HUES64 (cell line): ENCODE measurements around the gene PIK3CG.
"Not testable (repeated sequence)": the region's sequence is repeated elsewhere in the genome, so short reads cannot be mapped to it uniquely, and the experiment has no call there.

Experiments used
- H3K27ac ChIP-seq: 2 replicates; pipeline ENCODE4 v1.7.0; 2013; ENCODE audit warnings: low read depth, low read length, inconsistent platforms
- H3K27me3 ChIP-seq: 2 replicates; pipeline ENCODE4 v1.6.1; 2013; ENCODE audit warnings: mild to moderate bottlenecking, low read length; ENCODE audit not compliant: insufficient read depth
- H3K36me3 ChIP-seq: 2 replicates; pipeline ENCODE4 v1.6.1; 2013; ENCODE audit warnings: mild to moderate bottlenecking, low read length; ENCODE audit not compliant: insufficient read depth
- H3K4me1 ChIP-seq: 2 replicates; pipeline ENCODE4 v1.6.1; 2013; ENCODE audit warnings: mild to moderate bottlenecking, low read length, moderate library complexity; ENCODE audit not compliant: insufficient read depth
- H3K4me3 ChIP-seq: 2 replicates; pipeline ENCODE4 v1.5.1; 2013; ENCODE audit warnings: mild to moderate bottlenecking, low read length, moderate library complexity
- H3K9ac ChIP-seq: 2 replicates; pipeline ENCODE4 v1.6.1; 2013; ENCODE audit warnings: mild to moderate bottlenecking, low read depth, low read length
- H3K9me3 ChIP-seq: 2 replicates; pipeline ENCODE4 v1.6.1; 2013; ENCODE audit warnings: low read depth, low read length; ENCODE audit not compliant: insufficient read depth
- WGBS: fragments of 150-250, 120-280 bp; methylation state at CpG from one replicate; pipeline ENCODE4 v1.1.7; 2013; ENCODE audit warnings: missing lambda C conversion rate; 5-methylcytosine and 5-hydroxymethylcytosine counted together

PIK3CG gene

GRCh38 chr7:106915873-106916272, 50.8 kb downstream of the PIK3CG start:
- Histone ChIP-seq H3K4me3 (no peak overlapping the region), H3K4me1 (no peaks in the 10 kb centered on the region), H3K9me3 (no peaks in the 10 kb centered on the region), H3K27me3 (no peaks in the 10 kb centered on the region), H3K36me3 (no peaks in the 10 kb centered on the region), H3K27ac (no peak overlapping the region), H3K9ac (no peak overlapping the region)
- WGBS: 90% methylated on average over 4 of the region's 4 CpGs

- WGBS: 87% methylated on average over 1 of the region's 1 CpG
- H3K36me3 ChIP-seq: no peaks in the 10 kb centered on the region
- H3K9me3 ChIP-seq: no peaks in the 10 kb centered on the region
- H3K27me3 ChIP-seq: no peaks in the 10 kb centered on the region
- H3K4me1 ChIP-seq: no peaks in the 10 kb centered on the region
- no peak overlapping the region for H3K9ac ChIP-seq
- H3K27ac ChIP-seq: no peak overlapping the region
- H3K4me3 ChIP-seq: no peak overlapping the region
These were observed 51.6 kb downstream of the PIK3CG start for GRCh38 chr7:106916679-106917078.

GRCh38 chr7:106918991-106919390, 53.9 kb downstream of the PIK3CG start:
- WGBS: 91% methylated on average over 3 of the region's 3 CpGs
- no peak overlapping the region for H3K27ac ChIP-seq

GRCh38 chr7:106924468-106924867, 59.4 kb downstream of the PIK3CG start:
- not testable (repeated sequence) for H3K27ac ChIP-seq, H3K9me3 ChIP-seq, H3K27me3 ChIP-seq, H3K4me3 ChIP-seq, H3K36me3 ChIP-seq, H3K9ac ChIP-seq, H3K4me1 ChIP-seq
- WGBS: 90% methylated on average over 1 of the region's 2 CpGs

More at GRCh38 chr7:106918991-106919390, 53.9 kb downstream of the PIK3CG start:
- no peaks in the 10 kb centered on the region for H3K4me1 ChIP-seq
- no peak overlapping the region for H3K9ac ChIP-seq
- H3K27me3 ChIP-seq: no peaks in the 10 kb centered on the region
- H3K9me3 ChIP-seq: no peaks in the 10 kb centered on the region
- no peaks in the 10 kb centered on the region for H3K36me3 ChIP-seq
- no peak overlapping the region for H3K4me3 ChIP-seq

GRCh38 chr7:106926892-106927291, 61.8 kb downstream of the PIK3CG start:
- Histone ChIP-seq H3K4me3 (no peak overlapping the region), H3K27ac (no peak overlapping the region), H3K9me3 (no peaks in the 10 kb centered on the region), H3K27me3 (no peaks in the 10 kb centered on the region), H3K4me1 (no peaks in the 10 kb centered on the region), H3K9ac (no peak overlapping the region), H3K36me3 (no peaks in the 10 kb centered on the region)
- WGBS: 89% methylated on average over 4 of the region's 4 CpGs

GRCh38 chr7:106927536-106927935, 62.5 kb downstream of the PIK3CG start:
- no peak overlapping the region for H3K27ac ChIP-seq
- WGBS: 84% methylated on average over 2 of the region's 2 CpGs

GRCh38 chr7:106929616-106930015, 64.5 kb downstream of the PIK3CG start:
- not testable (repeated sequence) for H3K4me3 ChIP-seq, H3K27me3 ChIP-seq, H3K27ac ChIP-seq, H3K9ac ChIP-seq, H3K36me3 ChIP-seq, H3K4me1 ChIP-seq, H3K9me3 ChIP-seq
- WGBS: 84% methylated on average over 1 of the region's 2 CpGs

More at GRCh38 chr7:106927536-106927935, 62.5 kb downstream of the PIK3CG start:
- Histone ChIP-seq H3K4me3 (no peak overlapping the region), H3K4me1 (no peaks in the 10 kb centered on the region), H3K9ac (no peak overlapping the region), H3K27me3 (no peaks in the 10 kb centered on the region), H3K36me3 (no peaks in the 10 kb centered on the region), H3K9me3 (no peaks in the 10 kb centered on the region)

- no peak overlapping the region for H3K27ac ChIP-seq
- no peaks in the 10 kb centered on the region for H3K27me3 ChIP-seq
- H3K9ac ChIP-seq: no peak overlapping the region
- no peaks in the 10 kb centered on the region for H3K4me1 ChIP-seq
- H3K9me3 ChIP-seq: no peaks in the 10 kb centered on the region
- WGBS: 97% methylated on average over 4 of the region's 6 CpGs
- H3K4me3 ChIP-seq: no peak overlapping the region
- H3K36me3 ChIP-seq: no peaks in the 10 kb centered on the region
These were observed 71.2 kb downstream of the PIK3CG start for GRCh38 chr7:106936236-106936635.

GRCh38 chr7:106938122-106938521, 73.0 kb downstream of the PIK3CG start:
- not testable (repeated sequence) for H3K9ac ChIP-seq, H3K4me1 ChIP-seq, H3K27ac ChIP-seq, H3K36me3 ChIP-seq, H3K4me3 ChIP-seq, H3K27me3 ChIP-seq, H3K9me3 ChIP-seq
- 86% methylated on average over 7 of the region's 7 CpGs for WGBS

- Histone ChIP-seq H3K4me3 (no peak overlapping the region), H3K27me3 (no peaks in the 10 kb centered on the region), H3K4me1 (no peaks in the 10 kb centered on the region), H3K27ac (no peak overlapping the region), H3K9ac (no peak overlapping the region), H3K36me3 (no peaks in the 10 kb centered on the region), H3K9me3 (no peaks in the 10 kb centered on the region)
- WGBS: 100% methylated on average over 2 of the region's 5 CpGs
These were observed 73.7 kb downstream of the PIK3CG start for GRCh38 chr7:106938803-106939202.

- Histone ChIP-seq H3K9ac (no peak overlapping the region), H3K27me3 (no peaks in the 10 kb centered on the region), H3K27ac (no peak overlapping the region), H3K4me3 (no peak overlapping the region), H3K9me3 (no peaks in the 10 kb centered on the region), H3K4me1 (peaks cover 31% of the 10 kb centered on the region), H3K36me3 (no peaks in the 10 kb centered on the region)
- WGBS: 93% methylated on average over 9 of the region's 9 CpGs
These were observed 79.1 kb downstream of the PIK3CG start for GRCh38 chr7:106944035-106944665.

- no peak overlapping the region for H3K4me3 ChIP-seq
- H3K4me1 ChIP-seq: peaks cover 32% of the 10 kb centered on the region
- H3K9ac ChIP-seq: no peak overlapping the region
- no peaks in the 10 kb centered on the region for H3K27me3 ChIP-seq
- H3K27ac ChIP-seq: peak overlapping the region; percentile 70; the same call in 1 of the 2 replicates
- no peaks in the 10 kb centered on the region for H3K9me3 ChIP-seq
- no peaks in the 10 kb centered on the region for H3K36me3 ChIP-seq
- 0% methylated on average over 1 of the region's 1 CpG for WGBS
These were observed 82.2 kb downstream of the PIK3CG start for GRCh38 chr7:106947244-106947728.
